NCI-H524 treated with DMSO at 0.1 percent for 48 hours (cell line): ENCODE results near the gene SPNS3.

Source experiments
- DNase-seq: peaks from one replicate; lab custom pipeline; 2025; lab: John Stamatoyannopoulos, UW

Gene SPNS3

GRCh38 chr17:4433515-4434031, at the start of gene SPNS3:
Gene SPNS3 (plus strand): TSS chr17:4433940. CDS start chr17:4433968, 28 bp downstream.
- DNase-seq, result no peak

GRCh38 chr17:4386406-4386805, 47.3 kb upstream of the SPNS3 start:
- DNase-seq, result no peak

GRCh38 chr17:4387137-4387536, 46.6 kb upstream of the SPNS3 start:
- no peak for DNase-seq

- DNase-seq, result no peak
These were observed 44.7 kb upstream of the SPNS3 start for GRCh38 chr17:4389079-4389478.

- DNase-seq, result no peak
These were observed 39.9 kb upstream of the SPNS3 start for GRCh38 chr17:4393806-4394205.

GRCh38 chr17:4394208-4395110, 39.3 kb upstream of the SPNS3 start:
- DNase-seq, result no peak

GRCh38 chr17:4395111-4395478, 38.6 kb upstream of the SPNS3 start:
- no peak for DNase-seq

- no peak for DNase-seq
These were observed 35.9 kb upstream of the SPNS3 start for GRCh38 chr17:4397840-4398239.

- DNase-seq, result no peak
These were observed 28.6 kb upstream of the SPNS3 start for GRCh38 chr17:4405038-4405669.

- DNase-seq, result no peak
These were observed 28.0 kb upstream of the SPNS3 start for GRCh38 chr17:4405699-4406098.

- no peak for DNase-seq
These were observed 27.4 kb upstream of the SPNS3 start for GRCh38 chr17:4406386-4406785.

GRCh38 chr17:4407216-4407615, 26.5 kb upstream of the SPNS3 start:
- DNase-seq, result no peak

- DNase-seq, result no peak
These were observed 25.9 kb upstream of the SPNS3 start for GRCh38 chr17:4407851-4408250.

GRCh38 chr17:4409659-4410058, 24.1 kb upstream of the SPNS3 start:
- DNase-seq, result no peak

- DNase-seq, result no peak
These were observed 22.5 kb upstream of the SPNS3 start for GRCh38 chr17:4411201-4411600.

- peak; percentile 2 for DNase-seq
These were observed 20.6 kb upstream of the SPNS3 start for GRCh38 chr17:4412933-4413831.

- DNase-seq, result no peak
These were observed 16.5 kb upstream of the SPNS3 start for GRCh38 chr17:4417129-4417667.

GRCh38 chr17:4420692-4421131, 13.0 kb upstream of the SPNS3 start:
- peak; percentile 21 for DNase-seq

- DNase-seq, result no peak
These were observed 10.9 kb upstream of the SPNS3 start for GRCh38 chr17:4422864-4423263.

- DNase-seq, result no peak
These were observed 8.3 kb upstream of the SPNS3 start for GRCh38 chr17:4425398-4425797.

GRCh38 chr17:4426499-4427208, 7.1 kb upstream of the SPNS3 start:
- no peak for DNase-seq
